SK-N-SH treated with all-trans-retinoic acid at 6 μM for 48 hours (cell line): ENCODE data around the gene CHAC1.
"Not testable (repeated sequence)": the region's sequence is repeated elsewhere in the genome, so short reads cannot be mapped to it uniquely, and the experiment has no call there.

Experiments used
- ATAC-seq: fragments of 200-7000 bp; cut with Tn5 transposase; 3 replicates; pipeline ENCODE4 v1.9.1; 2020; ENCODE audit warnings: mild to moderate bottlenecking, moderate library complexity
- ARNTL ChIP-seq: fragments of 450-650 bp; formaldehyde crosslinking; IDR thresholded peaks from 2 replicates; pipeline ENCODE4 v1.5.0; 2020; ENCODE audit warnings: low read depth, mild to moderate bottlenecking, moderate library complexity, borderline replicate concordance
- BACH2 ChIP-seq: fragments of 250-450 bp; sonication (Bioruptor Pico); IDR thresholded peaks from 2 replicates; pipeline ENCODE4 v1.9.0; 2021; ENCODE audit warnings: mild to moderate bottlenecking, borderline replicate concordance
- CREB5 ChIP-seq: fragments of 250-450 bp; sonication (Bioruptor Pico); IDR thresholded peaks from 2 replicates; pipeline ENCODE4 v1.5.1; 2020; ENCODE audit warnings: low read depth, mild to moderate bottlenecking, moderate library complexity
- CSDC2 ChIP-seq: fragments of 250-450 bp; sonication (Bioruptor Pico); IDR thresholded peaks from 2 replicates; pipeline ENCODE4 v1.5.0; 2020; ENCODE audit warnings: mild to moderate bottlenecking, moderate library complexity
- ESRRG ChIP-seq: fragments of 250-450 bp; sonication (Bioruptor Pico); IDR thresholded peaks from 2 replicates; pipeline ENCODE4 v1.6.1; 2021; ENCODE audit warnings: mild to moderate bottlenecking
- GLIS3 ChIP-seq: fragments of 250-450 bp; sonication (Bioruptor Pico); IDR thresholded peaks from 2 replicates; pipeline ENCODE4 v1.5.0; 2020; ENCODE audit warnings: mild to moderate bottlenecking, moderate library complexity
- ISL1 ChIP-seq: fragments of 250-450 bp; sonication (Bioruptor Pico); IDR thresholded peaks from 2 replicates; pipeline ENCODE4 v2.1.2; 2022; ENCODE audit warnings: mild to moderate bottlenecking, moderate library complexity
- OSR1 ChIP-seq: fragments of 250-450 bp; sonication (Bioruptor Pico); IDR thresholded peaks from 2 replicates; pipeline ENCODE4 v1.8.0; 2022; ENCODE audit warnings: moderate library complexity, mild to moderate bottlenecking, inconsistent platforms
- PATZ1 ChIP-seq: fragments of 250-450 bp; sonication (Bioruptor Pico); IDR thresholded peaks from 2 replicates; pipeline ENCODE4 v1.8.0; 2020; ENCODE audit warnings: mild to moderate bottlenecking, moderate library complexity, borderline replicate concordance
- POU6F1 ChIP-seq: fragments of 250-450 bp; sonication (Bioruptor Pico); IDR thresholded peaks from 2 replicates; pipeline ENCODE4 v1.8.0; 2021; ENCODE audit warnings: low read depth, mild to moderate bottlenecking, moderate library complexity, borderline replicate concordance
- PPARA ChIP-seq: fragments of 250-450 bp; sonication (Bioruptor Pico); IDR thresholded peaks from 2 replicates; pipeline ENCODE4 v1.5.0; 2020; ENCODE audit warnings: mild to moderate bottlenecking, borderline replicate concordance
- RARB ChIP-seq: fragments of 250-450 bp; sonication (Bioruptor Pico); IDR thresholded peaks from 2 replicates; pipeline ENCODE4 v1.8.0; 2021; ENCODE audit warnings: mild to moderate bottlenecking, moderate library complexity
- SNAI2 ChIP-seq: fragments of 250-450 bp; sonication (Bioruptor Pico); IDR thresholded peaks from 2 replicates; pipeline ENCODE4 v1.5.0; 2020; ENCODE audit warnings: mild to moderate bottlenecking, moderate library complexity
- TCF4 ChIP-seq: fragments of 250-450 bp; sonication (Bioruptor Pico); IDR thresholded peaks from 2 replicates; pipeline ENCODE4 v1.8.0; 2021; ENCODE audit warnings: mild to moderate bottlenecking, moderate library complexity, borderline replicate concordance
- ZC3H10 ChIP-seq: fragments of 250-450 bp; sonication (Bioruptor Pico); IDR thresholded peaks from 2 replicates; pipeline ENCODE4 v1.5.1; 2021; ENCODE audit warnings: mild to moderate bottlenecking, moderate library complexity
- ZFP3 ChIP-seq: fragments of 250-450 bp; sonication (Bioruptor Pico); IDR thresholded peaks from 2 replicates; pipeline ENCODE4 v1.5.0; 2020; ENCODE audit warnings: mild to moderate bottlenecking, moderate library complexity
- ZFP30 ChIP-seq: fragments of 450-650 bp; formaldehyde crosslinking; IDR thresholded peaks from 2 replicates; pipeline ENCODE4 v1.5.0; 2022; ENCODE audit warnings: mild to moderate bottlenecking, moderate library complexity
- ZNF565 ChIP-seq: fragments of 450-650 bp; formaldehyde crosslinking; conservative IDR thresholded peaks from 2 replicates; pipeline ENCODE4 v1.5.0; 2020; ENCODE audit warnings: low read depth, mild to moderate bottlenecking, moderate library complexity
- ZNF70 ChIP-seq: fragments of 450-650 bp; formaldehyde crosslinking; IDR thresholded peaks from 2 replicates; pipeline ENCODE4 v1.5.0; 2020; ENCODE audit warnings: mild to moderate bottlenecking, moderate library complexity
- ZNF8 ChIP-seq: fragments of 450-650 bp; formaldehyde crosslinking; IDR thresholded peaks from 2 replicates; pipeline ENCODE4 v1.5.0; 2020; ENCODE audit warnings: mild to moderate bottlenecking, moderate library complexity
- TF ChIP-seq, protein P1 (sequence below): fragments of 250-450 bp; sonication (Bioruptor Pico); IDR thresholded peaks from 2 replicates; pipeline ENCODE4 v1.5.1; 2021; ENCODE audit warnings: mild to moderate bottlenecking, moderate library complexity
- TF ChIP-seq, protein P2 (sequence below): fragments of 250-450 bp; sonication (Bioruptor Pico); IDR thresholded peaks from 2 replicates; pipeline ENCODE4 v1.5.0; 2020; ENCODE audit warnings: mild to moderate bottlenecking, moderate library complexity

The CHAC1 gene

DNA sequence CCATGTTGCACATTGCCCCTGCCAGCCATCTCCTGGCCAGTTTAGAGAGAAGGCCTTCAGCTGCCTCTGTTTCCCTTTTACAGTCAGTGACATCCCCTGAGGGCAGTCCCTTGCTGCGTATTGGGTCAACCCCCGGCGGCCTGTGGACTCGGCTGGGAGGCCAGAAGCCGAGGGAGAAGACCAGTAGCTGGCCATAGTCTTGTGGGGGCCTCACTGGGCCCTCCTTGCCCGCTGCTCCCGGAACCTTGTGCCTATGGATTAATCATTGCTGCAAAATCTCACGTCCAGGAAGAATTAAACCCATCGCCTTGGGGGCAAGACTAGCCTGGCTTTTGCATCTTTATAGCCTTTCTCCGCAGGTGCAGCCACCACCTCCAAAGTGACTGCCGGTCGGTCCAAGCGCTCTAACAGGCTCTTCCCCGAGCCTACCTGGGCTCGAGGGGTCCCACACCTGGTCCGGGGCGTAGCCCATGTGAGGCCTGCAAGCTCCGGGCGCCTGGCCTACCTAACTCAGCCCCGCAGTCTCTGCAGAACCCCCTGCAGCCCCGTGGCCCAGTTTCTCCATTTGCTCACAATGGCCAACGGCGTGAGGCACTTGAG lies 870 bp upstream of the CHAC1 start:
- TF ChIP-seq BACH2 = no peak
- TF ChIP-seq ISL1 (CRISPR knock-in tag) = no peak
- TF ChIP-seq ZFP30 (CRISPR knock-in tag) = no peak
- TF ChIP-seq SNAI2 (CRISPR knock-in tag) = no peak
- no peak for TF ChIP-seq ZFP3 (CRISPR knock-in tag)
- TF ChIP-seq, protein P1, sequence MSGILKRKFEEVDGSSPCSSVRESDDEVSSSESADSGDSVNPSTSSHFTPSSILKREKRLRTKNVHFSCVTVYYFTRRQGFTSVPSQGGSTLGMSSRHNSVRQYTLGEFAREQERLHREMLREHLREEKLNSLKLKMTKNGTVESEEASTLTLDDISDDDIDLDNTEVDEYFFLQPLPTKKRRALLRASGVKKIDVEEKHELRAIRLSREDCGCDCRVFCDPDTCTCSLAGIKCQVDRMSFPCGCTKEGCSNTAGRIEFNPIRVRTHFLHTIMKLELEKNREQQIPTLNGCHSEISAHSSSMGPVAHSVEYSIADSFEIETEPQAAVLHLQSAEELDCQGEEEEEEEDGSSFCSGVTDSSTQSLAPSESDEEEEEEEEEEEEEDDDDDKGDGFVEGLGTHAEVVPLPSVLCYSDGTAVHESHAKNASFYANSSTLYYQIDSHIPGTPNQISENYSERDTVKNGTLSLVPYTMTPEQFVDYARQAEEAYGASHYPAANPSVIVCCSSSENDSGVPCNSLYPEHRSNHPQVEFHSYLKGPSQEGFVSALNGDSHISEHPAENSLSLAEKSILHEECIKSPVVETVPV (CRISPR knock-in tag) = no peak
- no peak for TF ChIP-seq POU6F1
- no peak for TF ChIP-seq OSR1 (CRISPR knock-in tag)
- TF ChIP-seq PPARA = no peak
- TF ChIP-seq ZNF70 (CRISPR knock-in tag) = no peak
- TF ChIP-seq CSDC2 (CRISPR knock-in tag) = no peak
- TF ChIP-seq GLIS3 (CRISPR knock-in tag) = no peak
- no peak for TF ChIP-seq TCF4 (CRISPR knock-in tag)
- no peak for TF ChIP-seq ZNF8 (CRISPR knock-in tag)
- TF ChIP-seq RARB (CRISPR knock-in tag) = no peak
- no peak for TF ChIP-seq ZNF565
- TF ChIP-seq ESRRG (CRISPR knock-in tag) = no peak
- no peak for TF ChIP-seq ZC3H10 (CRISPR knock-in tag)
- TF ChIP-seq, protein P2, sequence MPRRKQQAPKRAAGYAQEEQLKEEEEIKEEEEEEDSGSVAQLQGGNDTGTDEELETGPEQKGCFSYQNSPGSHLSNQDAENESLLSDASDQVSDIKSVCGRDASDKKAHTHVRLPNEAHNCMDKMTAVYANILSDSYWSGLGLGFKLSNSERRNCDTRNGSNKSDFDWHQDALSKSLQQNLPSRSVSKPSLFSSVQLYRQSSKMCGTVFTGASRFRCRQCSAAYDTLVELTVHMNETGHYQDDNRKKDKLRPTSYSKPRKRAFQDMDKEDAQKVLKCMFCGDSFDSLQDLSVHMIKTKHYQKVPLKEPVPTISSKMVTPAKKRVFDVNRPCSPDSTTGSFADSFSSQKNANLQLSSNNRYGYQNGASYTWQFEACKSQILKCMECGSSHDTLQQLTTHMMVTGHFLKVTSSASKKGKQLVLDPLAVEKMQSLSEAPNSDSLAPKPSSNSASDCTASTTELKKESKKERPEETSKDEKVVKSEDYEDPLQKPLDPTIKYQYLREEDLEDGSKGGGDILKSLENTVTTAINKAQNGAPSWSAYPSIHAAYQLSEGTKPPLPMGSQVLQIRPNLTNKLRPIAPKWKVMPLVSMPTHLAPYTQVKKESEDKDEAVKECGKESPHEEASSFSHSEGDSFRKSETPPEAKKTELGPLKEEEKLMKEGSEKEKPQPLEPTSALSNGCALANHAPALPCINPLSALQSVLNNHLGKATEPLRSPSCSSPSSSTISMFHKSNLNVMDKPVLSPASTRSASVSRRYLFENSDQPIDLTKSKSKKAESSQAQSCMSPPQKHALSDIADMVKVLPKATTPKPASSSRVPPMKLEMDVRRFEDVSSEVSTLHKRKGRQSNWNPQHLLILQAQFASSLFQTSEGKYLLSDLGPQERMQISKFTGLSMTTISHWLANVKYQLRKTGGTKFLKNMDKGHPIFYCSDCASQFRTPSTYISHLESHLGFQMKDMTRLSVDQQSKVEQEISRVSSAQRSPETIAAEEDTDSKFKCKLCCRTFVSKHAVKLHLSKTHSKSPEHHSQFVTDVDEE = no peak
- no peak for ATAC-seq

DNA sequence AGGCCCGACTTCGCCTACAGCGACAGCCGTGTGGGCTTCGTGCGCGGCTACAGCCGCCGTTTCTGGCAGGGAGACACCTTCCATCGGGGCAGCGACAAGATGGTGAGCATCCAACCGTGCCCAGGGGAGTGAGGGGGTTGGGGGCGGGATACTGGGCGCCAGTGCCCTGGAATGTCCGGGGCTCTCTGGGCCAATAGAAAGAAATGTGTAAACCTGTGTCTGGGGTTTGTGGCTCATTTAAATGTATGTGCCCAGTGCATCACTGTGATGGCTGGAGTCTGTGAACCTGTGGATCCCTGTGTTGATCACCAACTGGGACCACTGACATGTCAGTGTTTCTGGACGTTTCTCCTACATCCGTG lies 423 bp downstream of the CHAC1 start:
- TF ChIP-seq, protein P1 (CRISPR knock-in tag) = no peak
- TF ChIP-seq PATZ1 (CRISPR knock-in tag) = no peak
- no peak for TF ChIP-seq OSR1 (CRISPR knock-in tag)
- TF ChIP-seq ESRRG (CRISPR knock-in tag) = no peak
- TF ChIP-seq ZNF8 (CRISPR knock-in tag) = no peak
- no peak for TF ChIP-seq BACH2
- no peak for TF ChIP-seq ISL1 (CRISPR knock-in tag)
- no peak for TF ChIP-seq RARB (CRISPR knock-in tag)
- no peak for TF ChIP-seq TCF4 (CRISPR knock-in tag)
- TF ChIP-seq POU6F1 = no peak
- TF ChIP-seq, protein P2 = no peak
- no peak for TF ChIP-seq CREB5 (CRISPR knock-in tag)
- TF ChIP-seq GLIS3 (CRISPR knock-in tag) = no peak
- TF ChIP-seq ARNTL (CRISPR knock-in tag) = no peak
- TF ChIP-seq, all 23 proteins: peak for 0
- ATAC-seq = peak; percentile 35

GRCh38 chr15:40954158-40954848 lies 1.0 kb downstream of the CHAC1 start:
- not testable (repeated sequence) for ATAC-seq
